Fibroblast of lung (primary cell): ENCODE measurements around the gene ATP6V0B. TPM values are rescaled to one million over a fixed set of nuclear protein-coding genes. Genes with fewer than 3 reads are reported as not detected.

Source experiments
- DNase-seq, 2 donors: peaks; one replicate each; pipeline versions ENCODE4 v3.0.0 to v3.0.0-alpha.2; 2010; ENCODE audit warnings: low read depth in 2 of 2
- H2AFZ ChIP-seq: 2 replicates; pipeline ENCODE4 v1.5.1; 2012; ENCODE audit warnings: low read length, control low read depth, inconsistent platforms
- H3K27ac ChIP-seq: 2 replicates; pipeline ENCODE4 v1.5.1; 2011; ENCODE audit warnings: low read length, control low read depth; ENCODE audit not compliant: insufficient read depth
- H3K27me3 ChIP-seq: 2 replicates; pipeline ENCODE4 v1.5.1; 2011; ENCODE audit warnings: mild to moderate bottlenecking, low read length; ENCODE audit not compliant: control insufficient read depth, insufficient read depth
- H3K36me3 ChIP-seq: 2 replicates; pipeline ENCODE4 v1.5.1; 2011; ENCODE audit warnings: low read length; ENCODE audit not compliant: control insufficient read depth, insufficient read depth
- H3K4me1 ChIP-seq: 2 replicates; pipeline ENCODE4 v1.5.1; 2011; ENCODE audit warnings: low read length; ENCODE audit not compliant: control insufficient read depth, insufficient read depth; ENCODE audit errors: extremely low read depth
- H3K4me2 ChIP-seq: 2 replicates; pipeline ENCODE4 v1.5.1; 2011; ENCODE audit warnings: low read length, control low read depth; ENCODE audit not compliant: insufficient read depth; ENCODE audit errors: extremely low read depth
- H3K4me3 ChIP-seq, 4 experiments: fragments of 200-600 bp in 1 of 4; sonication (generic) in 1 of 4; replicated peaks in 1 of 4; 2 replicates each; pipeline ENCODE4 v1.5.1; 2011 to 2016; ENCODE audit warnings: low read length in 4 of 4, low read depth in 3 of 4, mild to moderate bottlenecking in 3 of 4, control low read depth in 2 of 4, inconsistent platforms in 1 of 4, mixed read lengths in 1 of 4; ENCODE audit not compliant: insufficient read depth in 1 of 4; ENCODE audit errors: control extremely low read depth in 1 of 4
- H3K79me2 ChIP-seq: 2 replicates; pipeline ENCODE4 v1.5.1; 2012; ENCODE audit warnings: mild to moderate bottlenecking, low read length, inconsistent platforms; ENCODE audit not compliant: control insufficient read depth, insufficient read depth
- H3K9ac ChIP-seq: 2 replicates; pipeline ENCODE4 v1.5.1; 2011; ENCODE audit warnings: mild to moderate bottlenecking, low read length, control low read depth; ENCODE audit not compliant: insufficient read depth
- H3K9me3 ChIP-seq: 2 replicates; pipeline ENCODE4 v1.5.1; 2012; ENCODE audit warnings: low read depth, low read length; ENCODE audit not compliant: control insufficient read depth, insufficient read depth
- H4K20me1 ChIP-seq: 2 replicates; pipeline ENCODE4 v1.5.1; 2011; ENCODE audit warnings: low read length; ENCODE audit not compliant: control insufficient read depth, insufficient read depth; ENCODE audit errors: extremely low read depth
- EZH2 ChIP-seq: IDR thresholded peaks from 2 replicates; pipeline ENCODE4 v1.5.1; 2012; ENCODE audit warnings: low read length, control low read depth, mild to moderate bottlenecking; ENCODE audit errors: missing control alignments
- polyA plus RNA-seq, 2 donors: library from polyadenylated mRNA; depleted of rRNA in 1 of 2; stranded (reverse) in 1 of 2; unstranded in 1 of 2; fragments of >200 nt; gene quantifications; 2 replicates each; pipeline ENCODE4 v1.2.1, GENCODE V29; 2011 to 2012; ENCODE audit warnings: missing spikeins in 1 of 2
- total RNA-seq: library from RNA; depleted of rRNA; stranded (reverse); fragments of >200 nt; gene quantifications from 2 replicates; pipeline ENCODE4 v1.2.1, GENCODE V29; 2014
- TF ChIP-seq, protein P1 (sequence below), 2 donors: IDR thresholded peaks in 1 of 2; conservative IDR thresholded peaks in 1 of 2; 1 replicate in 1 of 2; 2 replicates in 1 of 2; pipeline ENCODE4 v1.5.1; 2011 to 2012; ENCODE audit warnings: low read length in 2 of 2, control low read depth in 1 of 2, inconsistent platforms in 1 of 2, low read depth in 1 of 2, mild to moderate bottlenecking in 1 of 2

Gene ATP6V0B
- total and polyA plus RNA-seq, 2 donors (not counting 1 experiment from before 2014, with no cell fraction given): 83.5 to 121 TPM

GRCh38 chr1:44008259-44008658 lies 33.5 kb downstream of the ATP6V0B start:
- no peaks in the 10 kb centered on the region for H4K20me1 ChIP-seq
- H3K9ac ChIP-seq: no peak overlapping the region
- no peak for DNase-seq
- no peaks in the 10 kb centered on the region for H3K79me2 ChIP-seq
- no peak for TF ChIP-seq EZH2
- TF ChIP-seq, protein P1, sequence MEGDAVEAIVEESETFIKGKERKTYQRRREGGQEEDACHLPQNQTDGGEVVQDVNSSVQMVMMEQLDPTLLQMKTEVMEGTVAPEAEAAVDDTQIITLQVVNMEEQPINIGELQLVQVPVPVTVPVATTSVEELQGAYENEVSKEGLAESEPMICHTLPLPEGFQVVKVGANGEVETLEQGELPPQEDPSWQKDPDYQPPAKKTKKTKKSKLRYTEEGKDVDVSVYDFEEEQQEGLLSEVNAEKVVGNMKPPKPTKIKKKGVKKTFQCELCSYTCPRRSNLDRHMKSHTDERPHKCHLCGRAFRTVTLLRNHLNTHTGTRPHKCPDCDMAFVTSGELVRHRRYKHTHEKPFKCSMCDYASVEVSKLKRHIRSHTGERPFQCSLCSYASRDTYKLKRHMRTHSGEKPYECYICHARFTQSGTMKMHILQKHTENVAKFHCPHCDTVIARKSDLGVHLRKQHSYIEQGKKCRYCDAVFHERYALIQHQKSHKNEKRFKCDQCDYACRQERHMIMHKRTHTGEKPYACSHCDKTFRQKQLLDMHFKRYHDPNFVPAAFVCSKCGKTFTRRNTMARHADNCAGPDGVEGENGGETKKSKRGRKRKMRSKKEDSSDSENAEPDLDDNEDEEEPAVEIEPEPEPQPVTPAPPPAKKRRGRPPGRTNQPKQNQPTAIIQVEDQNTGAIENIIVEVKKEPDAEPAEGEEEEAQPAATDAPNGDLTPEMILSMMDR (conservative IDR thresholded peaks at IDR 0.05 in 1 of 2, IDR thresholded peaks at IDR 0.05 in 1 of 2; ENCODE audit: low read depth in 1 of 2, low read length in 2 of 2): no peak
- no peak overlapping the region for H2AFZ ChIP-seq
- H3K4me3 ChIP-seq: no peak overlapping the region
- peaks cover 2% of the 10 kb centered on the region for H3K4me1 ChIP-seq
- H3K9me3 ChIP-seq: no peaks in the 10 kb centered on the region
- no peaks in the 10 kb centered on the region for H3K36me3 ChIP-seq
- no peak overlapping the region for H3K27ac ChIP-seq
- H3K4me2 ChIP-seq: no peak overlapping the region
- no peaks in the 10 kb centered on the region for H3K27me3 ChIP-seq

GRCh38 chr1:44010935-44011471 lies 36.2 kb downstream of the ATP6V0B start:
- no peak overlapping the region for H3K9ac ChIP-seq
- DNase-seq: no peak
- H3K36me3 ChIP-seq: no peaks in the 10 kb centered on the region
- H3K27ac ChIP-seq: no peak overlapping the region
- H3K4me1 ChIP-seq: no peaks in the 10 kb centered on the region
- TF ChIP-seq, protein P1 (conservative IDR thresholded peaks at IDR 0.05 in 1 of 2, IDR thresholded peaks at IDR 0.05 in 1 of 2; ENCODE audit: low read depth in 1 of 2, low read length in 2 of 2): no peak
- TF ChIP-seq EZH2: no peak
- H3K4me2 ChIP-seq: no peak overlapping the region
- no peak overlapping the region for H2AFZ ChIP-seq
- H3K79me2 ChIP-seq: no peaks in the 10 kb centered on the region
- H3K27me3 ChIP-seq: no peaks in the 10 kb centered on the region
- H3K4me3 ChIP-seq: no peak overlapping the region
- no peaks in the 10 kb centered on the region for H3K9me3 ChIP-seq
- no peaks in the 10 kb centered on the region for H4K20me1 ChIP-seq

DNA sequence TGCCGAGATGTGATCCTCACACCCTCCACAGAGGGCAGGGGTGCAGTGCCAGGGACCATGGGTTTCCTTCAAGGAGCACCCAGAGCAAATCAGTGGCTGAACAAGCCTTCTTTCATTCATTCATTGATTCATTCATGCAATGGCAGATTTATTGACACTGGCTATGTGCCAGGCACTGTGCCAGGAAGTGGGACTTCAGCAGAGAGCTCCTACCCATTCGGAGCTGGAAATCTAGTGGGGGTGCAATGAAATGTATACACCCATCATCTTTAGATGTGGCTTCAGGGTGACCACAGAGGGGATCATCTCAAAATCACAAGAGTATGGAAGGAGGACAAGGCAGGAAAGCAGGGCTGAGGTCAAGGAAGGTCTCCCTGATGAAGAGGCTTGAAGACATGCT lies 37.6 kb downstream of the ATP6V0B start:
- no peak for TF ChIP-seq EZH2
- TF ChIP-seq, protein P1 (conservative IDR thresholded peaks at IDR 0.05 in 1 of 2, IDR thresholded peaks at IDR 0.05 in 1 of 2; ENCODE audit: low read depth in 1 of 2, low read length in 2 of 2): no peak
- Histone ChIP-seq H3K36me3 (no peaks in the 10 kb centered on the region), H3K4me3 (no peak overlapping the region), H3K27me3 (no peaks in the 10 kb centered on the region), H3K4me2 (no peak overlapping the region), H3K9me3 (no peaks in the 10 kb centered on the region), H2AFZ (no peak overlapping the region), H3K9ac (no peak overlapping the region), H3K79me2 (no peaks in the 10 kb centered on the region), H3K27ac (no peak overlapping the region), H3K4me1 (no peaks in the 10 kb centered on the region), H4K20me1 (no peaks in the 10 kb centered on the region)
- DNase-seq: no peak
